ENCODE measurements around the gene ITGAL. TPM values are rescaled to one million over a fixed set of nuclear protein-coding genes. Genes with fewer than 3 reads are reported as not detected.

Gene ITGAL
- total and polyA plus RNA-seq, 2 of the 13 experiments (the other 11 are each of a cell fraction or from before 2014, with no cell fraction given), result 0.86 to 1.2 TPM

DNA sequence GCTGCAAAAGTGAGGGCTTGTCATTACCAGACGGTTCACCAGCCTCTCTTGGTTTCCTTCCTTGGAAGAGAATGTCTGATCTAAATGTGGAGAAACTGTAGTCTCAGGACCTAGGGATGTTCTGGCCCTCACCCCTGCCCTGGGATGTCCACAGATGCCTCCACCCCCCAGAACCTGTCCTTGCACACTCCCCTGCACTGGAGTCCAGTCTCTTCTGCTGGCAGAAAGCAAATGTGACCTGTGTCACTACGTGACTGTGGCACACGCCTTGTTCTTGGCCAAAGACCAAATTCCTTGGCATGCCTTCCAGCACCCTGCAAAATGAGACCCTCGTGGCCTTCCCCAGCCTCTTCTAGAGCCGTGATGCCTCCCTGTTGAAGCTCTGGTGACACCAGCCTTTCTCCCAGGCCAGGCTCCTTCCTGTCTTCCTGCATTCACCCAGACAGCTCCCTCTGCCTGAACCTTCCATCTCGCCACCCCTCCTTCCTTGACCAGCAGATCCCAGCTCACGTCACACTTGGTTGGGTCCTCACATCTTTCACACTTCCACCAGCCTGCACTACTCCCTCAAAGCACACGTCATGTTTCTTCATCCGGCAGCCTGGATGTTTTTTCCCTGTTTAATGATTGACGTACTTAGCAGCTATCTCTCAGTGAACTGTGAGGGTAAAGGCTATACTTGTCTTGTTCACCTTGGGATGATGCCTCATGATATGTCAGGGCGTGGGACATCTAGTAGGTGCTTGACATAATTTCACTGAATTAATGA, 49.5 kb downstream of the ITGAL start (continued):
- TF ChIP-seq, protein P1, sequence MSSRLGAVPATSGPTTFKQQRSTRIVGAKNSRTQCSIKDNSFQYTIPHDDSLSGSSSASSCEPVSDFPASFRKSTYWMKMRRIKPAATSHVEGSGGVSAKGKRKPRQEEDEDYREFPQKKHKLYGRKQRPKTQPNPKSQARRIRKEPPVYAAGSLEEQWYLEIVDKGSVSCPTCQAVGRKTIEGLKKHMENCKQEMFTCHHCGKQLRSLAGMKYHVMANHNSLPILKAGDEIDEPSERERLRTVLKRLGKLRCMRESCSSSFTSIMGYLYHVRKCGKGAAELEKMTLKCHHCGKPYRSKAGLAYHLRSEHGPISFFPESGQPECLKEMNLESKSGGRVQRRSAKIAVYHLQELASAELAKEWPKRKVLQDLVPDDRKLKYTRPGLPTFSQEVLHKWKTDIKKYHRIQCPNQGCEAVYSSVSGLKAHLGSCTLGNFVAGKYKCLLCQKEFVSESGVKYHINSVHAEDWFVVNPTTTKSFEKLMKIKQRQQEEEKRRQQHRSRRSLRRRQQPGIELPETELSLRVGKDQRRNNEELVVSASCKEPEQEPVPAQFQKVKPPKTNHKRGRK (CRISPR knock-in tag; IDR thresholded peaks at IDR 0.05), result no peak
- TF ChIP-seq ZNF562 (CRISPR knock-in tag; IDR thresholded peaks at IDR 0.05; ENCODE audit: borderline replicate concordance), result no peak
- TF ChIP-seq POLR2A (IDR thresholded peaks at IDR 0.05; ENCODE audit: insufficient read depth in 1 of 2, low read depth in 2 of 2, low read length in 2 of 2), result peak in 1 of 2 experiments; percentile 40; a peak in 1 of 4 replicates
- TF ChIP-seq, protein P2, sequence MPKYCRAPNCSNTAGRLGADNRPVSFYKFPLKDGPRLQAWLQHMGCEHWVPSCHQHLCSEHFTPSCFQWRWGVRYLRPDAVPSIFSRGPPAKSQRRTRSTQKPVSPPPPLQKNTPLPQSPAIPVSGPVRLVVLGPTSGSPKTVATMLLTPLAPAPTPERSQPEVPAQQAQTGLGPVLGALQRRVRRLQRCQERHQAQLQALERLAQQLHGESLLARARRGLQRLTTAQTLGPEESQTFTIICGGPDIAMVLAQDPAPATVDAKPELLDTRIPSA (CRISPR knock-in tag; IDR thresholded peaks at IDR 0.05; ENCODE audit: borderline replicate concordance), result no peak
- peak; percentile 76 for TF ChIP-seq JUND (CRISPR knock-in tag; IDR thresholded peaks at IDR 0.05)
- TF ChIP-seq KDM6A (CRISPR knock-in tag; IDR thresholded peaks at IDR 0.05; ENCODE audit: low read depth), result peak; percentile 11; the same call in 1 of the 2 replicates
- TF ChIP-seq HMG20B (CRISPR knock-in tag; conservative IDR thresholded peaks at IDR 0.05), result no peak
- TF ChIP-seq ZBTB1 (CRISPR knock-in tag; IDR thresholded peaks at IDR 0.05; ENCODE audit: borderline replicate concordance), result no peak
- TF ChIP-seq REPIN1 (CRISPR knock-in tag; IDR thresholded peaks at IDR 0.05; ENCODE audit: borderline replicate concordance, low read depth), result no peak
- TF ChIP-seq ZSCAN25 (CRISPR knock-in tag; IDR thresholded peaks at IDR 0.05), result peak; percentile 98
- TF ChIP-seq, protein P3, sequence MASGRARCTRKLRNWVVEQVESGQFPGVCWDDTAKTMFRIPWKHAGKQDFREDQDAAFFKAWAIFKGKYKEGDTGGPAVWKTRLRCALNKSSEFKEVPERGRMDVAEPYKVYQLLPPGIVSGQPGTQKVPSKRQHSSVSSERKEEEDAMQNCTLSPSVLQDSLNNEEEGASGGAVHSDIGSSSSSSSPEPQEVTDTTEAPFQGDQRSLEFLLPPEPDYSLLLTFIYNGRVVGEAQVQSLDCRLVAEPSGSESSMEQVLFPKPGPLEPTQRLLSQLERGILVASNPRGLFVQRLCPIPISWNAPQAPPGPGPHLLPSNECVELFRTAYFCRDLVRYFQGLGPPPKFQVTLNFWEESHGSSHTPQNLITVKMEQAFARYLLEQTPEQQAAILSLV (CRISPR knock-in tag; IDR thresholded peaks at IDR 0.05; ENCODE audit: borderline replicate concordance), result no peak
- TF ChIP-seq, protein P4, sequence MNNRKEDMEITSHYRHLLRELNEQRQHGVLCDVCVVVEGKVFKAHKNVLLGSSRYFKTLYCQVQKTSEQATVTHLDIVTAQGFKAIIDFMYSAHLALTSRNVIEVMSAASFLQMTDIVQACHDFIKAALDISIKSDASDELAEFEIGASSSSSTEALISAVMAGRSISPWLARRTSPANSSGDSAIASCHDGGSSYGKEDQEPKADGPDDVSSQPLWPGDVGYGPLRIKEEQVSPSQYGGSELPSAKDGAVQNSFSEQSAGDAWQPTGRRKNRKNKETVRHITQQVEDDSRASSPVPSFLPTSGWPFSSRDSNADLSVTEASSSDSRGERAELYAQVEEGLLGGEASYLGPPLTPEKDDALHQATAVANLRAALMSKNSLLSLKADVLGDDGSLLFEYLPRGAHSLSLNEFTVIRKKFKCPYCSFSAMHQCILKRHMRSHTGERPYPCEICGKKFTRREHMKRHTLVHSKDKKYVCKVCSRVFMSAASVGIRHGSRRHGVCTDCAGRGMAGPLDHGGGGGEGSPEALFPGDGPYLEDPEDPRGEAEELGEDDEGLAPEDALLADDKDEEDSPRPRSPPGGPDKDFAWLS (CRISPR knock-in tag; IDR thresholded peaks at IDR 0.05; ENCODE audit: borderline replicate concordance), result no peak
- TF ChIP-seq, protein P5, sequence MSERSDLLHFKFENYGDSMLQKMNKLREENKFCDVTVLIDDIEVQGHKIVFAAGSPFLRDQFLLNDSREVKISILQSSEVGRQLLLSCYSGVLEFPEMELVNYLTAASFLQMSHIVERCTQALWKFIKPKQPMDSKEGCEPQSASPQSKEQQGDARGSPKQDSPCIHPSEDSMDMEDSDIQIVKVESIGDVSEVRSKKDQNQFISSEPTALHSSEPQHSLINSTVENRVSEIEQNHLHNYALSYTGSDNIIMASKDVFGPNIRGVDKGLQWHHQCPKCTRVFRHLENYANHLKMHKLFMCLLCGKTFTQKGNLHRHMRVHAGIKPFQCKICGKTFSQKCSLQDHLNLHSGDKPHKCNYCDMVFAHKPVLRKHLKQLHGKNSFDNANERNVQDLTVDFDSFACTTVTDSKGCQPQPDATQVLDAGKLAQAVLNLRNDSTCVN (CRISPR knock-in tag; IDR thresholded peaks at IDR 0.05; ENCODE audit: borderline replicate concordance), result peak; percentile 50; the same call in 1 of the 2 replicates
- TF ChIP-seq, protein P6, sequence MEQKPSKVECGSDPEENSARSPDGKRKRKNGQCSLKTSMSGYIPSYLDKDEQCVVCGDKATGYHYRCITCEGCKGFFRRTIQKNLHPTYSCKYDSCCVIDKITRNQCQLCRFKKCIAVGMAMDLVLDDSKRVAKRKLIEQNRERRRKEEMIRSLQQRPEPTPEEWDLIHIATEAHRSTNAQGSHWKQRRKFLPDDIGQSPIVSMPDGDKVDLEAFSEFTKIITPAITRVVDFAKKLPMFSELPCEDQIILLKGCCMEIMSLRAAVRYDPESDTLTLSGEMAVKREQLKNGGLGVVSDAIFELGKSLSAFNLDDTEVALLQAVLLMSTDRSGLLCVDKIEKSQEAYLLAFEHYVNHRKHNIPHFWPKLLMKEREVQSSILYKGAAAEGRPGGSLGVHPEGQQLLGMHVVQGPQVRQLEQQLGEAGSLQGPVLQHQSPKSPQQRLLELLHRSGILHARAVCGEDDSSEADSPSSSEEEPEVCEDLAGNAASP (CRISPR knock-in tag; IDR thresholded peaks at IDR 0.05; ENCODE audit: borderline replicate concordance), result no peak; the same call in 1 of the 2 replicates
- TF ChIP-seq KLF16 (CRISPR knock-in tag; IDR thresholded peaks at IDR 0.05), result peak in 1 of 2 experiments; percentile 31; a peak in 1 of 4 replicates
- no peak for TF ChIP-seq ZNF747 (CRISPR knock-in tag; IDR thresholded peaks at IDR 0.05; ENCODE audit: borderline replicate concordance)
- 0 out of 2 replicates have a peak, but pooled peaks have one; percentile 19 for TF ChIP-seq TGIF2 (CRISPR knock-in tag; IDR thresholded peaks at IDR 0.05)
- TF ChIP-seq, protein P7, sequence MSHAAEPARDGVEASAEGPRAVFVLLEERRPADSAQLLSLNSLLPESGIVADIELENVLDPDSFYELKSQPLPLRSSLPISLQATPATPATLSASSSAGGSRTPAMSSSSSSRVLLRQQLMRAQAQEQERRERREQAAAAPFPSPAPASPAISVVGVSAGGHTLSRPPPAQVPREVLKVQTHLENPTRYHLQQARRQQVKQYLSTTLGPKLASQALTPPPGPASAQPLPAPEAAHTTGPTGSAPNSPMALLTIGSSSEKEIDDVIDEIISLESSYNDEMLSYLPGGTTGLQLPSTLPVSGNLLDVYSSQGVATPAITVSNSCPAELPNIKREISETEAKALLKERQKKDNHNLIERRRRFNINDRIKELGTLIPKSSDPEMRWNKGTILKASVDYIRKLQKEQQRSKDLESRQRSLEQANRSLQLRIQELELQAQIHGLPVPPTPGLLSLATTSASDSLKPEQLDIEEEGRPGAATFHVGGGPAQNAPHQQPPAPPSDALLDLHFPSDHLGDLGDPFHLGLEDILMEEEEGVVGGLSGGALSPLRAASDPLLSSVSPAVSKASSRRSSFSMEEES (CRISPR knock-in tag; IDR thresholded peaks at IDR 0.05), result 0 out of 2 replicates have a peak, but pooled peaks have one; percentile 26
